Hepatocyte (in vitro differentiated cells): ENCODE measurements around the gene GMEB2. TPM values are rescaled to one million over a fixed set of nuclear protein-coding genes. Genes with fewer than 3 reads are reported as not detected.

Experiments used
- DNase-seq: peaks from one replicate; pipeline ENCODE4 v3.0.0-alpha.2; 2016; ENCODE audit warnings: low spot score
- H2AFZ ChIP-seq: fragments of 200-600 bp; sonication (generic); 2 replicates; pipeline ENCODE4 v1.6.0; 2016; ENCODE audit warnings: antibody characterized with exemption, mild to moderate bottlenecking
- H3K27ac ChIP-seq: fragments of 200-600 bp; sonication (generic); 2 replicates; pipeline ENCODE4 v1.5.1; 2016; ENCODE audit warnings: mild to moderate bottlenecking
- H3K27me3 ChIP-seq: fragments of 200-600 bp; sonication (generic); 2 replicates; pipeline ENCODE4 v1.6.1; 2016
- H3K36me3 ChIP-seq: fragments of 200-600 bp; sonication (generic); replicated peaks from 2 replicates; pipeline ENCODE4 v1.5.1; 2016; ENCODE audit warnings: low read depth; ENCODE audit not compliant: insufficient read depth
- H3K4me1 ChIP-seq: fragments of 200-600 bp; sonication (generic); 2 replicates; pipeline ENCODE4 v1.5.1; 2016; ENCODE audit warnings: mild to moderate bottlenecking, moderate library complexity; ENCODE audit not compliant: insufficient read depth
- H3K4me2 ChIP-seq: fragments of 200-600 bp; sonication (generic); 2 replicates; pipeline ENCODE4 v1.6.0; 2016
- H3K4me3 ChIP-seq: fragments of 200-600 bp; sonication (generic); 2 replicates; pipeline ENCODE4 v1.5.1; 2016; ENCODE audit warnings: mild to moderate bottlenecking
- H3K79me2 ChIP-seq: fragments of 200-600 bp; sonication (generic); 2 replicates; pipeline ENCODE4 v1.6.0; 2017; ENCODE audit warnings: mild to moderate bottlenecking
- H3K9me2 ChIP-seq: fragments of 200-600 bp; sonication (generic); replicated peaks from 2 replicates; pipeline ENCODE4 v1.6.0; 2017; ENCODE audit warnings: mild to moderate bottlenecking; ENCODE audit not compliant: insufficient read depth
- H3K9me3 ChIP-seq: fragments of 200-600 bp; sonication (generic); 2 replicates; pipeline ENCODE4 v1.5.1; 2016; ENCODE audit warnings: low read depth, mild to moderate bottlenecking
- H4K20me1 ChIP-seq: fragments of 200-600 bp; sonication (generic); 2 replicates; pipeline ENCODE4 v1.6.0; 2016; ENCODE audit warnings: mild to moderate bottlenecking; ENCODE audit not compliant: insufficient read depth, poor library complexity, severe bottlenecking
- CTCF ChIP-seq: fragments of 200-600 bp; sonication (generic); IDR thresholded peaks from 2 replicates; pipeline ENCODE4 v1.5.1; 2016; ENCODE audit warnings: antibody characterized with exemption, mild to moderate bottlenecking; ENCODE audit not compliant: poor library complexity
- EZH2 ChIP-seq: fragments of 200-600 bp; sonication (generic); IDR thresholded peaks from 2 replicates; pipeline ENCODE4 v1.6.1; 2016; ENCODE audit warnings: antibody characterized with exemption, mild to moderate bottlenecking, borderline replicate concordance
- EZH2phosphoT487 ChIP-seq: fragments of 200-600 bp; sonication (generic); IDR thresholded peaks from one replicate; pipeline ENCODE4 v1.6.1; 2018; ENCODE audit warnings: antibody characterized with exemption, mild to moderate bottlenecking, low read depth, moderate library complexity; ENCODE audit not compliant: unreplicated experiment, severe bottlenecking
- WGBS: methylation state at CpG from one replicate; pipeline ENCODE4 v1.1.6; 2016; ENCODE audit warnings: low lambda C conversion rate; ENCODE audit errors: missing lambda C conversion rate; 5-methylcytosine and 5-hydroxymethylcytosine counted together
- polyA plus RNA-seq: library from polyadenylated mRNA; unstranded; fragments of >200 nt; fragmentation: Nextera tagmentation; extraction: Ambion mirVana; gene quantifications from 2 replicates; pipeline ENCODE4 v1.2.1, GENCODE V29; 2016
- total RNA-seq: library from RNA; depleted of rRNA; stranded (reverse); fragments of >200 nt; gene quantifications from 2 replicates; pipeline ENCODE4 v1.2.3, GENCODE V29; 2014

The GMEB2 gene
- total and polyA plus RNA-seq, 2 experiments from 2014 or later, result 8.7 to 10.7 TPM

GRCh38 chr20:63640086-63640485 is 13.2 kb upstream of the GMEB2 start:
- Histone ChIP-seq H3K4me2 (no peak overlapping the region), H3K4me3 (no peak overlapping the region), H3K79me2 (no peaks in the 10 kb centered on the region), H3K27me3 (no peaks in the 10 kb centered on the region), H3K9me3 (no peaks in the 10 kb centered on the region), H3K9me2 (no peaks in the 10 kb centered on the region), H3K36me3 (no peaks in the 10 kb centered on the region), H3K4me1 (peaks cover 7% of the 10 kb centered on the region), H2AFZ (no peak overlapping the region), H3K27ac (no peak overlapping the region), H4K20me1 (no peaks in the 10 kb centered on the region)
- TF ChIP-seq CTCF (no peak), EZH2 (no peak), EZH2phosphoT487 (no peak)
- no peak for DNase-seq
- 95% methylated on average over 7 of the region's 8 CpGs for WGBS

- no peak for DNase-seq
- Histone ChIP-seq H4K20me1 (no peaks in the 10 kb centered on the region), H3K4me3 (no peak overlapping the region), H3K36me3 (no peaks in the 10 kb centered on the region), H3K9me2 (no peaks in the 10 kb centered on the region), H3K27me3 (no peaks in the 10 kb centered on the region), H2AFZ (no peak overlapping the region), H3K9me3 (no peaks in the 10 kb centered on the region), H3K4me1 (peaks cover 7% of the 10 kb centered on the region), H3K79me2 (no peaks in the 10 kb centered on the region), H3K4me2 (no peak overlapping the region), H3K27ac (no peak overlapping the region)
- 80% methylated on average over 11 of the region's 15 CpGs for whole genome bisulfite sequencing
- TF ChIP-seq EZH2, result no peak
- TF ChIP-seq CTCF, result no peak
- no peak for TF ChIP-seq EZH2phosphoT487
These were observed 12.4 kb upstream of the GMEB2 start for GRCh38 chr20:63639093-63639975.

DNA sequence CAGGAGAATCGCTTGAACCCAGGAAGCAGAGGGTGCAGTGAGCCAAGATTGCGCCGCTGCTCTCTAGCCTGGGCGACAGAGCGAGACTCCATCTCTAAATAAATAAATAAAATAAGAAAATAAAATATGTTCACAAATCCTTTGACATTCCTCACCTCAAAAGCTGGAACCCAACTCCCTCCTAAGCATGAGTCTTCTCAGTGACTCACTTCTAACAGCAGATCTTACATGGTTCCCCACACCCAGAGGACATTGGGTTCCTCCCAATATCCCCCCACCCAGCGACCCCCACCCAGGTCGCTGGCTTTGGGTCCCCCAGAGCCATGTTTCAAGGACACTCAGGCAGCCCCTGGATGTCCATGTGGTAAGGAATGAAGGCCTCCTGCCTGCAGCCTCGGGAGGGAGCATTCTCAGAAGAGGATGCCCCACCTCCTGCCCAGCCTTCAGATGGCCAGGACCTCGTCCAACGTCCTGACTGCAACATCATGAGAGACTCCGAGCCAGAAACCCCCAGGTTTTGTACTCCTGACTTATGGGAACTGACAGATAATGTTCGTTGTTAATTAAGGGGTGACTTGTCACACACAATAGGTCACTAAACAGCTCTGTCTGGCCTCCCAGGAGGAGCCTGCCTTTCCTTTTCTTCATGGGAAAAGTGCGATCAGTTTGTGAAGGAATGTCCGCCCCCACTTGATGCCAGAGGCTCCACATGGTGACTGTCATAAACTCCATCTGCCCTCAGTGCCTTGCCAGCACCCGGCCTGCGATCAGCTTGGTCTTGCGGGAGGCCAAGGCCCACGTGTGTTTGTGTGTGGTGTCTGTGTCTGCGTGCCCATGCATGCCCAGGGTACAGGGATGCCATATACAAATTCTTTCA is 10.1 kb upstream of the GMEB2 start:
- Histone ChIP-seq H4K20me1 (no peaks in the 10 kb centered on the region), H3K27ac (no peak overlapping the region), H3K36me3 (no peaks in the 10 kb centered on the region), H2AFZ (no peak overlapping the region), H3K9me3 (no peaks in the 10 kb centered on the region), H3K4me2 (no peak overlapping the region), H3K4me3 (no peak overlapping the region), H3K79me2 (no peaks in the 10 kb centered on the region), H3K27me3 (no peaks in the 10 kb centered on the region), H3K4me1 (no peaks in the 10 kb centered on the region), H3K9me2 (no peaks in the 10 kb centered on the region)
- DNase-seq, result no peak
- no peak for TF ChIP-seq CTCF
- TF ChIP-seq EZH2, result no peak
- TF ChIP-seq EZH2phosphoT487, result no peak
- 81% methylated on average over 19 of the region's 19 CpGs for WGBS
